OCI-LY7 (cell line): ENCODE data around the gene SH3GL2. TPM values are rescaled to one million over a fixed set of nuclear protein-coding genes. Genes with fewer than 3 reads are reported as not detected.

Experiments
- BruUV-seq: library from RNA; stranded (reverse); fragments of 400-500 nt; replicated peaks from 2 replicates; lab custom pipeline; 2021; lab: Mats Ljungman, UMichigan
- CTCF ChIA-PET: fragments of 300-600 bp; sonication (Branson Sonifier 250); formaldehyde crosslinking; loops from one replicate; lab custom pipeline; 2022; ENCODE audit warnings: antibody characterized with exemption; ENCODE audit not compliant: unreplicated experiment; lab: Charles Lee
- POLR2A ChIA-PET: fragments of 300-600 bp; sonication (Branson Sonifier 250); formaldehyde crosslinking; loops from one replicate; lab custom pipeline; 2022; ENCODE audit warnings: antibody characterized with exemption; lab: Charles Lee
- DNase-seq: peaks from one replicate; pipeline ENCODE4 v3.0.0-alpha.2; 2015; ENCODE audit warnings: low spot score
- H2AFZ ChIP-seq: fragments of 200-600 bp; sonication (generic), shearing (Covaris generic); 2 replicates; pipeline ENCODE4 v1.6.1; 2014; ENCODE audit warnings: mild to moderate bottlenecking, antibody characterized with exemption, low read length, moderate library complexity
- H3K27ac ChIP-seq: fragments of 200-600 bp; sonication (generic); 2 replicates; pipeline ENCODE4 v1.5.1; 2014; ENCODE audit warnings: mixed run types, low read depth, mild to moderate bottlenecking, moderate library complexity, low read length, inconsistent platforms; ENCODE audit not compliant: poor library complexity, severe bottlenecking
- H3K36me3 ChIP-seq: fragments of 200-600 bp; sonication (generic); 2 replicates; pipeline ENCODE4 v1.6.1; 2014; ENCODE audit warnings: mild to moderate bottlenecking, antibody characterized with exemption, low read length, moderate library complexity, mixed read lengths; ENCODE audit not compliant: insufficient read depth
- H3K4me1 ChIP-seq: fragments of 200-600 bp; sonication (generic); 2 replicates; pipeline ENCODE4 v1.5.1; 2014; ENCODE audit warnings: mild to moderate bottlenecking, low read length; ENCODE audit not compliant: insufficient read depth, poor library complexity, severe bottlenecking
- H3K4me2 ChIP-seq: fragments of 200-600 bp; sonication (generic); 2 replicates; pipeline ENCODE4 v1.6.1; 2014; ENCODE audit warnings: mild to moderate bottlenecking, low read length
- H3K4me3 ChIP-seq: fragments of 200-600 bp; sonication (generic); 2 replicates; pipeline ENCODE4 v1.5.1; 2014; ENCODE audit warnings: mild to moderate bottlenecking, low read depth, low read length; ENCODE audit not compliant: poor library complexity, severe bottlenecking
- H3K79me2 ChIP-seq: fragments of 200-600 bp; sonication (generic); 2 replicates; pipeline ENCODE4 v1.6.1; 2016; ENCODE audit warnings: low read depth, mild to moderate bottlenecking, low read length, moderate library complexity, mixed read lengths; ENCODE audit not compliant: insufficient read depth
- H3K9me2 ChIP-seq: fragments of 200-600 bp; sonication (generic); 2 replicates; pipeline ENCODE4 v1.6.1; 2016; ENCODE audit warnings: mild to moderate bottlenecking, low read length, mixed read lengths; ENCODE audit not compliant: insufficient read depth
- H3K9me3 ChIP-seq: fragments of 200-600 bp; sonication (generic); 2 replicates; pipeline ENCODE4 v1.6.1; 2014; ENCODE audit warnings: mild to moderate bottlenecking, mixed run types, low read length, mixed read lengths
- H4K20me1 ChIP-seq: fragments of 200-600 bp; sonication (generic); 2 replicates; pipeline ENCODE4 v1.6.1; 2014; ENCODE audit warnings: mild to moderate bottlenecking, antibody characterized with exemption, low read length, moderate library complexity, mixed read lengths; ENCODE audit not compliant: insufficient read depth
- EZH2phosphoT487 ChIP-seq: fragments of 200-600 bp; sonication (generic); IDR thresholded peaks from 2 replicates; pipeline ENCODE4 v1.6.1; 2018; ENCODE audit warnings: low read depth, borderline replicate concordance, mild to moderate bottlenecking, mixed run types, antibody characterized with exemption, low read length, moderate library complexity, mixed read lengths
- intact Hi-C: fragments of 100-400 bp; cut with micrococcal nuclease; formaldehyde crosslinking; loops from one replicate; pipeline ENCODE4 v1.10.0; 2022; ENCODE audit not compliant: unreplicated experiment
- total RNA-seq, 2 experiments: library from RNA; depleted of rRNA in 1 of 2; stranded (reverse); fragments of >200 nt in 1 of 2; shearing (Covaris generic) in 1 of 2; gene quantifications; 2 replicates each; pipeline ENCODE4 v1.2.3, GENCODE V29; 2014 to 2022
- TF ChIP-seq, protein P1 (sequence below): fragments of 200-600 bp; sonication (generic); conservative IDR thresholded peaks from 2 replicates; pipeline ENCODE4 v1.5.1; 2014; ENCODE audit warnings: mild to moderate bottlenecking, antibody characterized with exemption, low read length, moderate library complexity, mixed read lengths

SH3GL2 gene
- total RNA-seq, 2 experiments from 2014 or later: not detected

DNA sequence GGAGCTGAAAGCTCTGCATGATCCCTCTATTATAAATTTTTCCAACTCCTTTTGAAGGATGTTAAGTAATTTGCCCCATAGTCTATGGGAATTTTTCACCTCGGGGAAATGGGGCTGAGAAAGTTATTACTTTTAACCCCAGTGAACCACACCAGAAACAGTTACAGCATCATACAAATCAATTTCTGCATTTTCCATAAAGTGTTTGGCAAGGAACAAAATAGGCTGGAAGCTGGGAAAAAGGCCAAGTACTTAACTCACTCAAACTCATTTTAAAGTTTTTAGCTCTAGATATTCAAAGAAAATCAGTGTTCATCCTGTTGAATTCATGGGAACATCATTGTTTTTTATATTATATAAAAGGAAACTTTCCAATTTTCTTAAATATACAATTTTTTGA, 160.9 kb downstream of the SH3GL2 start:
- H3K36me3 ChIP-seq: no peaks in the 10 kb centered on the region
- H3K4me1 ChIP-seq: no peaks in the 10 kb centered on the region
- no peak overlapping the region for H3K4me3 ChIP-seq
- BruUV-seq: no TSS peak
- H3K9me2 ChIP-seq: no peaks in the 10 kb centered on the region
- no peaks in the 10 kb centered on the region for H3K79me2 ChIP-seq
- CTCF ChIA-PET: no interaction called here
- DNase-seq: no peak
- TF ChIP-seq, protein P1, sequence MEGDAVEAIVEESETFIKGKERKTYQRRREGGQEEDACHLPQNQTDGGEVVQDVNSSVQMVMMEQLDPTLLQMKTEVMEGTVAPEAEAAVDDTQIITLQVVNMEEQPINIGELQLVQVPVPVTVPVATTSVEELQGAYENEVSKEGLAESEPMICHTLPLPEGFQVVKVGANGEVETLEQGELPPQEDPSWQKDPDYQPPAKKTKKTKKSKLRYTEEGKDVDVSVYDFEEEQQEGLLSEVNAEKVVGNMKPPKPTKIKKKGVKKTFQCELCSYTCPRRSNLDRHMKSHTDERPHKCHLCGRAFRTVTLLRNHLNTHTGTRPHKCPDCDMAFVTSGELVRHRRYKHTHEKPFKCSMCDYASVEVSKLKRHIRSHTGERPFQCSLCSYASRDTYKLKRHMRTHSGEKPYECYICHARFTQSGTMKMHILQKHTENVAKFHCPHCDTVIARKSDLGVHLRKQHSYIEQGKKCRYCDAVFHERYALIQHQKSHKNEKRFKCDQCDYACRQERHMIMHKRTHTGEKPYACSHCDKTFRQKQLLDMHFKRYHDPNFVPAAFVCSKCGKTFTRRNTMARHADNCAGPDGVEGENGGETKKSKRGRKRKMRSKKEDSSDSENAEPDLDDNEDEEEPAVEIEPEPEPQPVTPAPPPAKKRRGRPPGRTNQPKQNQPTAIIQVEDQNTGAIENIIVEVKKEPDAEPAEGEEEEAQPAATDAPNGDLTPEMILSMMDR: no peak
- no peak for TF ChIP-seq EZH2phosphoT487
- H3K4me2 ChIP-seq: no peak overlapping the region
- H3K9me3 ChIP-seq: no peaks in the 10 kb centered on the region
- H4K20me1 ChIP-seq: no peaks in the 10 kb centered on the region
- POLR2A ChIA-PET: no interaction called here
- intact Hi-C loops: no loop called here
- no peak overlapping the region for H2AFZ ChIP-seq
- no peak overlapping the region for H3K27ac ChIP-seq

DNA sequence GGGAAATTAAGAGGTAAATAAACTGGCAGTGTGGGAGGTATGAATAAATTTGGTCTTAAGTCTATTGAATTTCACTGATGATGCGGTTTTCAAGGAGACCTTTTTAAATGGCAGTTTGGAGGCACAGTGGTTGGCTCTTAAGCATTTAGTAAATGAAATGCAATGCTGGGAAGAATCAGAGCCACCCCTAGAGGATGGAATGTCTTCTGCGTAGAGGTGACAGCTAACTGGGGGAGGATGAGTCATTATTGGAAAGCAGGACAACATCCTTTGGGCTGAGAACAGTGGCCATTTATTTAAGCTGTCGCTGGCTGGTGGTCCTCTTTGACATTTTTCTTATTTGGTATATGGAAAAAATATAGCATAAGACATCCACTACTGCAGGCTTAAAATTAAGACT, 163.2 kb downstream of the SH3GL2 start:
- CTCF ChIA-PET: no interaction called here
- Histone ChIP-seq H3K4me3 (no peak overlapping the region), H3K4me1 (no peaks in the 10 kb centered on the region), H3K27ac (no peak overlapping the region), H4K20me1 (no peaks in the 10 kb centered on the region), H3K9me2 (no peaks in the 10 kb centered on the region), H3K4me2 (no peak overlapping the region), H3K36me3 (no peaks in the 10 kb centered on the region), H3K9me3 (no peaks in the 10 kb centered on the region), H2AFZ (no peak overlapping the region), H3K79me2 (no peaks in the 10 kb centered on the region)
- POLR2A ChIA-PET: no interaction called here
- no peak for DNase-seq
- TF ChIP-seq, protein P1: no peak
- TF ChIP-seq EZH2phosphoT487: no peak
- intact Hi-C loops: no loop called here
- BruUV-seq: no TSS peak

DNA sequence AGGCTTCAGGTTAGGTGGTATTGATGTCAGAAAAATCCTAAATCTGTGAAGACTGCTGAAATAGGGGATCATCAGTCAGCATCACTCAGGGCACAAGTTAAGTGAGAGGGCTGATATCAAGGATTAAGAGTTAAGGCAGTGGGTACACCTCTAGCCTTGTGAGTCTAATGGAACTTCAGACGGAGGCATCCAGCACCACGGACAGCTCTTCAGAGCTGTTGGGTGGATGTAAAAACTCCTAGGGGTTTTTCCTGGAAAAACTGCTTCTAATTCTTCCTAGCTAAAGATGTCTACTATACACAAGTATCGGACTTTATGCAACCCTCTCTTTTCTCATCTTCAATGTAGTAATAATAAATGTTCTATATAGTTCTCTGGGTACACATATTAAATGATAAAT, 165.9 kb downstream of the SH3GL2 start:
- Histone ChIP-seq H3K9me3 (no peaks in the 10 kb centered on the region), H3K27ac (no peak overlapping the region), H3K36me3 (no peaks in the 10 kb centered on the region), H3K4me2 (no peak overlapping the region), H3K4me1 (no peaks in the 10 kb centered on the region), H2AFZ (no peak overlapping the region), H4K20me1 (no peaks in the 10 kb centered on the region), H3K9me2 (no peaks in the 10 kb centered on the region), H3K4me3 (no peak overlapping the region), H3K79me2 (no peaks in the 10 kb centered on the region)
- TF ChIP-seq EZH2phosphoT487: no peak
- DNase-seq: no peak
- ChIA-PET POLR2A (no interaction called here), CTCF (no interaction called here)
- BruUV-seq: no TSS peak
- intact Hi-C loops: no loop called here
